HEK293 (cell line): ENCODE data around the gene STK39.

Experiments
- CTCF ChIA-PET: fragments of 350-600 bp; formaldehyde crosslinking; extraction: SDS; loops from one replicate; lab custom pipeline; 2021; ENCODE audit warnings: antibody characterized with exemption; lab: Yijun Ruan, JAX
- POLR2A ChIA-PET: fragments of 300-600 bp; formaldehyde crosslinking; extraction: SDS; loops from one replicate; lab custom pipeline; 2020; ENCODE audit warnings: antibody characterized with exemption, inconsistent platforms; lab: Yijun Ruan, JAX
- H3K27ac ChIP-seq: fragments of 200-500 bp; sonication (Bioruptor generic); 2 replicates; pipeline ENCODE4 v1.5.1; 2014; ENCODE audit warnings: low read depth, low read length, control low read depth, inconsistent platforms; ENCODE audit errors: extremely low read depth
- H3K36me3 ChIP-seq, 2 experiments: fragments of 200-500 bp in 1 of 2; sonication (Bioruptor generic) in 1 of 2; 1 replicate in 1 of 2; 2 replicates in 1 of 2; pipeline ENCODE4 v1.5.1; 2014 to 2017; ENCODE audit warnings: inconsistent platforms in 2 of 2, low read length in 2 of 2; ENCODE audit not compliant: control insufficient read depth in 2 of 2, insufficient read depth in 1 of 2
- H3K4me1 ChIP-seq: fragments of 200-500 bp; sonication (Bioruptor generic); 2 replicates; pipeline ENCODE4 v1.5.1; 2014; ENCODE audit warnings: mild to moderate bottlenecking, low read length, inconsistent platforms; ENCODE audit not compliant: control insufficient read depth, insufficient read depth
- H3K4me3 ChIP-seq: 2 replicates; pipeline ENCODE4 v1.5.1; 2011; ENCODE audit warnings: low read depth, mild to moderate bottlenecking, control low read depth, low read length, moderate library complexity
- H3K9me3 ChIP-seq: fragments of 200-500 bp; sonication (Bioruptor generic); 2 replicates; pipeline ENCODE4 v1.5.1; 2014; ENCODE audit warnings: low read depth, low read length, inconsistent platforms; ENCODE audit not compliant: control insufficient read depth, insufficient read depth
- BCL11B ChIP-seq: fragments of 450-650 bp; formaldehyde crosslinking; IDR thresholded peaks from 2 replicates; pipeline ENCODE4 v1.5.1; 2016; ENCODE audit warnings: low read depth, missing biosample characterization, missing genetic modification characterization
- EGR2 ChIP-seq: fragments of 450-650 bp; formaldehyde crosslinking; IDR thresholded peaks from 2 replicates; pipeline ENCODE4 v1.5.1; 2016; ENCODE audit warnings: low read depth, missing biosample characterization, missing genetic modification characterization
- GLIS1 ChIP-seq: fragments of 450-650 bp; formaldehyde crosslinking; IDR thresholded peaks from 2 replicates; pipeline ENCODE4 v1.5.1; 2016; ENCODE audit warnings: missing biosample characterization, missing genetic modification characterization
- HIC1 ChIP-seq: fragments of 450-650 bp; formaldehyde crosslinking; IDR thresholded peaks from 2 replicates; pipeline ENCODE4 v1.5.1; 2016; ENCODE audit warnings: missing biosample characterization, missing genetic modification characterization
- HOXA7 ChIP-seq: sonication (generic); formaldehyde crosslinking; IDR thresholded peaks from 2 replicates; pipeline ENCODE4 v1.8.1; 2022; ENCODE audit warnings: missing genetic modification reagents, borderline replicate concordance
- OSR2 ChIP-seq: fragments of 450-650 bp; formaldehyde crosslinking; IDR thresholded peaks from 2 replicates; pipeline ENCODE4 v1.5.1; 2016; ENCODE audit warnings: missing biosample characterization, missing genetic modification characterization
- OVOL3 ChIP-seq: fragments of 450-650 bp; formaldehyde crosslinking; IDR thresholded peaks from 2 replicates; pipeline ENCODE4 v1.5.1; 2016; ENCODE audit warnings: missing biosample characterization, missing genetic modification characterization
- TRIM28 ChIP-seq: IDR thresholded peaks from 2 replicates; pipeline ENCODE4 v1.6.1; 2011; ENCODE audit warnings: low read length, control low read depth, borderline replicate concordance
- ZBTB17 ChIP-seq: fragments of 450-650 bp; formaldehyde crosslinking; IDR thresholded peaks from 2 replicates; pipeline ENCODE4 v1.5.1; 2016; ENCODE audit warnings: missing biosample characterization, missing genetic modification characterization
- ZIC2 ChIP-seq: fragments of 450-650 bp; formaldehyde crosslinking; IDR thresholded peaks from 2 replicates; pipeline ENCODE4 v1.5.1; 2016; ENCODE audit warnings: missing biosample characterization, missing genetic modification characterization
- ZNF140 ChIP-seq: fragments of 450-650 bp; formaldehyde crosslinking; IDR thresholded peaks from 2 replicates; pipeline ENCODE4 v1.5.1; 2016; ENCODE audit warnings: missing biosample characterization, missing genetic modification characterization
- ZNF16 ChIP-seq: fragments of 450-650 bp; formaldehyde crosslinking; IDR thresholded peaks from 2 replicates; pipeline ENCODE4 v1.5.1; 2016; ENCODE audit warnings: low read depth, missing biosample characterization, missing genetic modification characterization
- ZNF24 ChIP-seq: fragments of 450-650 bp; formaldehyde crosslinking; IDR thresholded peaks from 2 replicates; pipeline ENCODE4 v1.5.1; 2016; ENCODE audit warnings: missing biosample characterization, missing genetic modification characterization
- ZNF302 ChIP-seq: fragments of 450-650 bp; formaldehyde crosslinking; IDR thresholded peaks from 2 replicates; pipeline ENCODE4 v1.5.1; 2016; ENCODE audit warnings: missing biosample characterization, missing genetic modification characterization, low read depth
- ZNF335 ChIP-seq: fragments of 450-650 bp; formaldehyde crosslinking; conservative IDR thresholded peaks from 2 replicates; pipeline ENCODE4 v1.5.1; 2016; ENCODE audit warnings: missing biosample characterization, missing genetic modification characterization
- ZNF571 ChIP-seq: fragments of 450-650 bp; formaldehyde crosslinking; IDR thresholded peaks from 2 replicates; pipeline ENCODE4 v1.5.0; 2017; ENCODE audit warnings: missing biosample characterization, missing genetic modification characterization
- ZNF626 ChIP-seq: fragments of 450-650 bp; sonication (Bioruptor Pico); formaldehyde crosslinking; IDR thresholded peaks from 2 replicates; pipeline ENCODE4 v1.5.1; 2018; ENCODE audit warnings: missing biosample characterization, missing genetic modification characterization, inconsistent platforms
- ZNF629 ChIP-seq: fragments of 450-650 bp; formaldehyde crosslinking; IDR thresholded peaks from 2 replicates; pipeline ENCODE4 v1.5.1; 2017; ENCODE audit warnings: missing biosample characterization, missing genetic modification characterization
- ZNF785 ChIP-seq: fragments of 450-650 bp; formaldehyde crosslinking; IDR thresholded peaks from 2 replicates; pipeline ENCODE4 v1.5.1; 2016; ENCODE audit warnings: missing biosample characterization, missing genetic modification characterization
- ZXDB ChIP-seq: fragments of 450-650 bp; formaldehyde crosslinking; IDR thresholded peaks from 2 replicates; pipeline ENCODE4 v1.5.1; 2016; ENCODE audit warnings: missing biosample characterization, missing genetic modification characterization
- TF ChIP-seq, protein P1 (sequence below): fragments of 450-650 bp; formaldehyde crosslinking; conservative IDR thresholded peaks from 2 replicates; pipeline ENCODE4 v1.5.1; 2016; ENCODE audit warnings: low read depth, missing biosample characterization, missing genetic modification characterization
- TF ChIP-seq, protein P2 (sequence below): fragments of 450-650 bp; formaldehyde crosslinking; IDR thresholded peaks from 2 replicates; pipeline ENCODE4 v1.5.1; 2016; ENCODE audit warnings: missing biosample characterization, missing genetic modification characterization
- TF ChIP-seq, protein P3 (sequence below): fragments of 450-650 bp; formaldehyde crosslinking; IDR thresholded peaks from 2 replicates; pipeline ENCODE4 v1.5.1; 2017; ENCODE audit warnings: missing biosample characterization, missing genetic modification characterization

The STK39 gene

DNA sequence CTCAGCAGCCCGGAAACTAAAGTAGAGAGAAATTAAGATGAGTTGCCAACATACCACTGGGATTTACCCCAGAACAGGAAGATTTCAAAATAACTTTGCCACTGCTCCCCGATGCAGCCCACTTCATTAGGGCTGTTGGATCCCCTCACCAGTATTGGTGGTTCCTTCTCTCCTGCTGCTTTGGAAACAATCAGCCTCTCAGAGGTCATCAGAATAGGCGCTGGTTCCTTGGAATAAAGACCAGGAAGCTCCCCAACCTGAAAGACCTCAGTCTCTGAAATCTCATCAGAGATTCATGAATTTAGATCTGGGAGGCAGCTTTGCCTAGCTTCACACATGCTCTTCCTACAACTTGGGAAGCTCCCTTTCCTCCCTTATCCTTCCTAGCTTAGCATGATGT lies 332.4 kb downstream of the STK39 start:
- Histone ChIP-seq H3K4me1 (no peaks in the 10 kb centered on the region), H3K9me3 (no peaks in the 10 kb centered on the region), H3K27ac (no peak overlapping the region), H3K4me3 (no peak overlapping the region), H3K36me3 (no peaks in the 10 kb centered on the region)
- TF ChIP-seq OSR2 = no peak
- TF ChIP-seq ZNF140 (tag by site-specific recombination) = no peak
- TF ChIP-seq HIC1 (tag by site-specific recombination) = no peak
- no peak for TF ChIP-seq ZNF629 (tag by site-specific recombination)
- POLR2A ChIA-PET = no interaction called here
- CTCF ChIA-PET = interaction anchor here (0.5 to 0.6 kb wide), 2 partner anchors 22 to 204 kb away, joined by 3 read pairs; no protein-coding TSS in a partner anchor

DNA sequence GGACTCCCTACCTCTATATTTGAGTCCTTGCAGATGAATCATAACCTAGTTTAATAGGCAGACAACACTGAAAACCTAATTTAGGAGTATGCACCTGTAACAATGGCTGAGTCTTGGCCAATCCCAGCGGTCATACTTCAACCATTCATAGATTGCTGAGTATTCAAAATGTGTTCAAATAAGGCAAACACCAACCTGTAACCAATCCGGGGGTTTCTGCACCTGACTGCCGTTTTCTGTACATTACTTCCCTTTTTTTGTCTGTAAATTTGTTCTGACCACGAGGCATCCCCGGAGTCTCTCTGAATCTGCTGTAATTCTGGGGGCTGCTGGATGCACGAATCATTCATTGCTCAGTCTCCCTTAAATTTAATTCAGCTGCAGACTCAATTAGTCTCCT lies 338.6 kb downstream of the STK39 start:
- Histone ChIP-seq H3K4me3 (no peak overlapping the region), H3K36me3 (no peaks in the 10 kb centered on the region), H3K4me1 (no peaks in the 10 kb centered on the region), H3K9me3 (no peaks in the 10 kb centered on the region), H3K27ac (no peak overlapping the region)
- ChIA-PET POLR2A (no interaction called here), CTCF (interaction anchor here (0.7 kb wide), 1 partner anchor 846 kb away, joined by 3 read pairs; no protein-coding TSS in a partner anchor)
- no peak for TF ChIP-seq ZNF335 (tag by site-specific recombination)
- TF ChIP-seq ZXDB (tag by site-specific recombination) = no peak
- TF ChIP-seq, protein P1, sequence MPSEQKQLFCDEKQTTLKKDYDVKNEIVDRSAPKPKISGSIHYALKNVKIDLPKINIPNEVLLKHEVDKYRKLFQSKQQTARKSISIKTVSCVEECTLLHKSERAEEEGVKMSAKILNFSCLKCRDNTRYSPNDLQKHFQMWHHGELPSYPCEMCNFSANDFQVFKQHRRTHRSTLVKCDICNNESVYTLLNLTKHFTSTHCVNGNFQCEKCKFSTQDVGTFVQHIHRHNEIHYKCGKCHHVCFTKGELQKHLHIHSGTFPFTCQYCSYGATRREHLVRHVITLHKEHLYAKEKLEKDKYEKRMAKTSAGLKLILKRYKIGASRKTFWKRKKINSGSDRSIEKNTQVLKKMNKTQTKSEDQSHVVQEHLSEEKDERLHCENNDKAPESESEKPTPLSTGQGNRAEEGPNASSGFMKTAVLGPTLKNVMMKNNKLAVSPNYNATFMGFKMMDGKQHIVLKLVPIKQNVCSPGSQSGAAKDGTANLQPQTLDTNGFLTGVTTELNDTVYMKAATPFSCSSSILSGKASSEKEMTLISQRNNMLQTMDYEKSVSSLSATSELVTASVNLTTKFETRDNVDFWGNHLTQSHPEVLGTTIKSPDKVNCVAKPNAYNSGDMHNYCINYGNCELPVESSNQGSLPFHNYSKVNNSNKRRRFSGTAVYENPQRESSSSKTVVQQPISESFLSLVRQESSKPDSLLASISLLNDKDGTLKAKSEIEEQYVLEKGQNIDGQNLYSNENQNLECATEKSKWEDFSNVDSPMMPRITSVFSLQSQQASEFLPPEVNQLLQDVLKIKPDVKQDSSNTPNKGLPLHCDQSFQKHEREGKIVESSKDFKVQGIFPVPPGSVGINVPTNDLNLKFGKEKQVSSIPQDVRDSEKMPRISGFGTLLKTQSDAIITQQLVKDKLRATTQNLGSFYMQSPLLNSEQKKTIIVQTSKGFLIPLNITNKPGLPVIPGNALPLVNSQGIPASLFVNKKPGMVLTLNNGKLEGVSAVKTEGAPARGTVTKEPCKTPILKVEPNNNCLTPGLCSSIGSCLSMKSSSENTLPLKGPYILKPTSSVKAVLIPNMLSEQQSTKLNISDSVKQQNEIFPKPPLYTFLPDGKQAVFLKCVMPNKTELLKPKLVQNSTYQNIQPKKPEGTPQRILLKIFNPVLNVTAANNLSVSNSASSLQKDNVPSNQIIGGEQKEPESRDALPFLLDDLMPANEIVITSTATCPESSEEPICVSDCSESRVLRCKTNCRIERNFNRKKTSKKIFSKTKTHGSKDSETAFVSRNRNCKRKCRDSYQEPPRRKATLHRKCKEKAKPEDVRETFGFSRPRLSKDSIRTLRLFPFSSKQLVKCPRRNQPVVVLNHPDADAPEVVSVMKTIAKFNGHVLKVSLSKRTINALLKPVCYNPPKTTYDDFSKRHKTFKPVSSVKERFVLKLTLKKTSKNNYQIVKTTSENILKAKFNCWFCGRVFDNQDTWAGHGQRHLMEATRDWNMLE = no peak
- TF ChIP-seq GLIS1 (tag by site-specific recombination) = no peak
- no peak for TF ChIP-seq ZNF626 (tag by site-specific recombination)
- TF ChIP-seq ZNF571 = no peak
- no peak for TF ChIP-seq ZNF24 (tag by site-specific recombination)
- TF ChIP-seq, all 188 proteins: peak for 0

DNA sequence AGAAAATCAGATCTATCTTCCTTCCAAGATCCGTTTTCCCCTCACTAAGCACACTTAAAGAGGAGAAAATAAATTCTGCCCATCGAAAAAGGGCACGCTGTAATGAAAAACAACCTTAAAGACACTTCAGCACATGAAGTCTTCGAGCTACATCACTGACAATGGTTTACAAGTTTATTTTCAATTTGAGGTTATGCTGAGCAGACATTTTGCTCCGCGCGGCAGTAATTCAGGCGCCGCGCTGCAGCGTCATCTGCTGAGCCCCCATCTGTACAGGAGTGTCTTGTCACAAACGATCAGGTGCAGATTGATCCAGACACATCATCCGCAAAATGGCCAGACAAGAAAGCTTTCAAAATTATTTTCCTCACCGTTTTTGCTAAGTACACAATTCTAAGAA lies 341.7 kb downstream of the STK39 start:
- Histone ChIP-seq H3K4me3 (no peak overlapping the region), H3K4me1 (no peaks in the 10 kb centered on the region), H3K36me3 (no peaks in the 10 kb centered on the region), H3K27ac (no peak overlapping the region), H3K9me3 (no peaks in the 10 kb centered on the region)
- POLR2A ChIA-PET = no interaction called here
- CTCF ChIA-PET = interaction anchor here (0.6 kb wide), 1 partner anchor 441 kb away, joined by 3 read pairs; no protein-coding TSS in a partner anchor
- TF ChIP-seq OVOL3 (no peak), HOXA7 (CRISPR knock-in tag) (no peak), ZIC2 (tag by site-specific recombination) (no peak), TRIM28 (no peak), ZBTB17 (no peak), ZNF302 (tag by site-specific recombination) (no peak), EGR2 (tag by site-specific recombination) (no peak), ZNF785 (tag by site-specific recombination) (no peak), BCL11B (tag by site-specific recombination) (no peak), ZNF16 (tag by site-specific recombination) (no peak)
- TF ChIP-seq, protein P2, sequence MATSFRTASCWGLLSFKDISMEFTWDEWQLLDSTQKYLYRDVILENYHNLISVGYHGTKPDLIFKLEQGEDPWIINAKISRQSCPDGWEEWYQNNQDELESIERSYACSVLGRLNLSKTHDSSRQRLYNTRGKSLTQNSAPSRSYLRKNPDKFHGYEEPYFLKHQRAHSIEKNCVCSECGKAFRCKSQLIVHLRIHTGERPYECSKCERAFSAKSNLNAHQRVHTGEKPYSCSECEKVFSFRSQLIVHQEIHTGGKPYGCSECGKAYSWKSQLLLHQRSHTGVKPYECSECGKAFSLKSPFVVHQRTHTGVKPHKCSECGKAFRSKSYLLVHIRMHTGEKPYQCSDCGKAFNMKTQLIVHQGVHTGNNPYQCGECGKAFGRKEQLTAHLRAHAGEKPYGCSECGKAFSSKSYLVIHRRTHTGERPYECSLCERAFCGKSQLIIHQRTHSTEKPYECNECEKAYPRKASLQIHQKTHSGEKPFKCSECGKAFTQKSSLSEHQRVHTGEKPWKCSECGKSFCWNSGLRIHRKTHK (tag by site-specific recombination) = no peak
- TF ChIP-seq, protein P3, sequence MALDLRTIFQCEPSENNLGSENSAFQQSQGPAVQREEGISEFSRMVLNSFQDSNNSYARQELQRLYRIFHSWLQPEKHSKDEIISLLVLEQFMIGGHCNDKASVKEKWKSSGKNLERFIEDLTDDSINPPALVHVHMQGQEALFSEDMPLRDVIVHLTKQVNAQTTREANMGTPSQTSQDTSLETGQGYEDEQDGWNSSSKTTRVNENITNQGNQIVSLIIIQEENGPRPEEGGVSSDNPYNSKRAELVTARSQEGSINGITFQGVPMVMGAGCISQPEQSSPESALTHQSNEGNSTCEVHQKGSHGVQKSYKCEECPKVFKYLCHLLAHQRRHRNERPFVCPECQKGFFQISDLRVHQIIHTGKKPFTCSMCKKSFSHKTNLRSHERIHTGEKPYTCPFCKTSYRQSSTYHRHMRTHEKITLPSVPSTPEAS = no peak
